ENCODE data around the gene TAMM41. TPM values are rescaled to one million over a fixed set of nuclear protein-coding genes. Genes with fewer than 3 reads are reported as not detected.

TAMM41 gene
- total RNA-seq, 1 donor from 2014 or later, result 13.9 TPM

DNA sequence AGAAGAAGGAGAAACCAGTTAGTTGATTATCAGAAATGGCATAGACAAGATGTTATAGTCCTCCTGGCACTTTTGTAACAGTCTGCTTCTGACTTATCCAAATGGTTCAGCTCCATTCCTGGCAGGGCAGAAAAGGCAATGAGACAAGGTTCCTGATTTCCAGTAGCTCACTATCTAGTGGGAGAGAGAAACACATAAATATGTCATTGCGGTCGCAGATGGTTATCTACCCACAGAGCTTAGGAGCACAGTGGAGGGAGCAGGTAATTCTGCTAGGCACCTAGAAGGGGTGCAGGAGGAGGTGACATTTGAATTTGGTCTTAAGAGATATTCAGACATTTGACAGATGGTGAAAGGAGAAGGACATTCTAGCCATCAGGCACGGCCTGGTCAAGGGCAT is 78.1 kb downstream of the TAMM41 start:
- Mint-ChIP-seq H3K9me3 (ENCODE audit: unreplicated experiment) (no peaks in the 10 kb centered on the region), H3K4me3 (ENCODE audit: unreplicated experiment) (no peak overlapping the region)
- no peak overlapping the region for H2AFZ ChIP-seq (ENCODE audit: low read depth, low read length)

DNA sequence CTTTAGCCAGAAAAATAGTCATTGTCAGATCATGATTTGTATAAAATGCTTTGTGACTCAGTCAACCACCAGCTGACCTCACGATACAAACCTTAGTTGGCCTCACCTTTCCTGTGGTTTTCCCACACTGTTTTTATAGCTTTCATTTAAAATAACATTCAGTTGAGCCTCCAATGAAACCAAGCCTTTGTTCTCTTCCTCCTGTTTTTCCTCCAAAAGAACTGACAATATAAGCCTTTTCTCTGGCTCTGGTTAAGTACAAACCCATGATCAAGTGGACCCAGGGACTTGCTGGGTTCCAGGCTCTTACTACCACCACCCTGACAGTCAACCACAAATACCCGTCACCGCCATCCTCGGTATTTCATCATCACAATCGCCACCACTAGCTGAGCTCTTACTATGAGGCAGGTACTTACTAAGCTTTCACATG is 81.7 kb downstream of the TAMM41 start:
- peaks cover 8% of the 10 kb centered on the region for H3K4me1 Mint-ChIP-seq (ENCODE audit: low read depth, unreplicated experiment)
- H3K79me2 ChIP-seq (ENCODE audit: insufficient read depth, low read length), result no peaks in the 10 kb centered on the region
- peak overlapping the region; percentile 67 for H3K4me2 ChIP-seq (ENCODE audit: low read length)
- no peak overlapping the region for H2AFZ ChIP-seq (ENCODE audit: low read depth, low read length)
- H3K27ac Mint-ChIP-seq (ENCODE audit: unreplicated experiment), result peak overlapping the region; percentile 55
- no peaks in the 10 kb centered on the region for H3K36me3 ChIP-seq (ENCODE audit: insufficient read depth, low read length)
- H3K36me3 Mint-ChIP-seq (ENCODE audit: low read depth, unreplicated experiment), result no peaks in the 10 kb centered on the region
- H3K27me3 ChIP-seq (ENCODE audit: insufficient read depth, low read length), result peaks cover 45% of the 10 kb centered on the region
- H3K27me3 Mint-ChIP-seq (ENCODE audit: low read depth, unreplicated experiment), result peaks cover 7% of the 10 kb centered on the region
- TF ChIP-seq EZH2 (IDR thresholded peaks at IDR 0.05; ENCODE audit: insufficient read depth, low read length), result no peak
- TF ChIP-seq, protein P1, sequence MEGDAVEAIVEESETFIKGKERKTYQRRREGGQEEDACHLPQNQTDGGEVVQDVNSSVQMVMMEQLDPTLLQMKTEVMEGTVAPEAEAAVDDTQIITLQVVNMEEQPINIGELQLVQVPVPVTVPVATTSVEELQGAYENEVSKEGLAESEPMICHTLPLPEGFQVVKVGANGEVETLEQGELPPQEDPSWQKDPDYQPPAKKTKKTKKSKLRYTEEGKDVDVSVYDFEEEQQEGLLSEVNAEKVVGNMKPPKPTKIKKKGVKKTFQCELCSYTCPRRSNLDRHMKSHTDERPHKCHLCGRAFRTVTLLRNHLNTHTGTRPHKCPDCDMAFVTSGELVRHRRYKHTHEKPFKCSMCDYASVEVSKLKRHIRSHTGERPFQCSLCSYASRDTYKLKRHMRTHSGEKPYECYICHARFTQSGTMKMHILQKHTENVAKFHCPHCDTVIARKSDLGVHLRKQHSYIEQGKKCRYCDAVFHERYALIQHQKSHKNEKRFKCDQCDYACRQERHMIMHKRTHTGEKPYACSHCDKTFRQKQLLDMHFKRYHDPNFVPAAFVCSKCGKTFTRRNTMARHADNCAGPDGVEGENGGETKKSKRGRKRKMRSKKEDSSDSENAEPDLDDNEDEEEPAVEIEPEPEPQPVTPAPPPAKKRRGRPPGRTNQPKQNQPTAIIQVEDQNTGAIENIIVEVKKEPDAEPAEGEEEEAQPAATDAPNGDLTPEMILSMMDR (IDR thresholded peaks at IDR 0.05; ENCODE audit: insufficient read depth, low read depth, low read length), result no peak
- H3K4me1 ChIP-seq (ENCODE audit: insufficient read depth, low read length), result peaks cover 7% of the 10 kb centered on the region
- H4K20me1 ChIP-seq (ENCODE audit: insufficient read depth, low read length), result no peaks in the 10 kb centered on the region
- peak overlapping the region; percentile 47 for H3K27ac ChIP-seq (ENCODE audit: low read depth, low read length)
- H3K9me3 Mint-ChIP-seq (ENCODE audit: unreplicated experiment), result no peaks in the 10 kb centered on the region
- DNase-seq (ENCODE audit: low read depth), result peak; percentile 90
- peak overlapping the region; percentile 36 for H3K9ac ChIP-seq (ENCODE audit: low read length)
- H3K4me3 ChIP-seq (ENCODE audit: insufficient read depth, low read depth, low read length), result peak overlapping the region; percentile 1
- no peak overlapping the region for H3K4me3 Mint-ChIP-seq (ENCODE audit: unreplicated experiment)
- H3K9me3 ChIP-seq (ENCODE audit: insufficient read depth, low read depth, low read length), result no peaks in the 10 kb centered on the region
- FAIRE-seq, result no peak

More for the DNA sequence above, 78.1 kb downstream of the TAMM41 start:
- FAIRE-seq (no peak), DNase-seq (ENCODE audit: low read depth) (no peak)
- Histone ChIP-seq H4K20me1 (ENCODE audit: insufficient read depth, low read length) (no peaks in the 10 kb centered on the region), H3K79me2 (ENCODE audit: insufficient read depth, low read length) (no peaks in the 10 kb centered on the region), H3K36me3 (ENCODE audit: insufficient read depth, low read length) (no peaks in the 10 kb centered on the region), H3K9ac (ENCODE audit: low read length) (no peak overlapping the region), H3K27me3 (ENCODE audit: insufficient read depth, low read length) (peaks cover 26% of the 10 kb centered on the region), H3K4me3 (ENCODE audit: insufficient read depth, low read depth, low read length) (no peak overlapping the region), H3K27ac (ENCODE audit: low read depth, low read length) (no peak overlapping the region), H3K9me3 (ENCODE audit: insufficient read depth, low read depth, low read length) (no peaks in the 10 kb centered on the region), H3K4me2 (ENCODE audit: low read length) (no peak overlapping the region), H3K4me1 (ENCODE audit: insufficient read depth, low read length) (peaks cover 21% of the 10 kb centered on the region)
- H3K36me3 Mint-ChIP-seq (ENCODE audit: low read depth, unreplicated experiment), result no peaks in the 10 kb centered on the region
- no peak for TF ChIP-seq EZH2 (IDR thresholded peaks at IDR 0.05; ENCODE audit: insufficient read depth, low read length)
- TF ChIP-seq, protein P1 (IDR thresholded peaks at IDR 0.05; ENCODE audit: insufficient read depth, low read depth, low read length), result no peak
- peaks cover 19% of the 10 kb centered on the region for H3K4me1 Mint-ChIP-seq (ENCODE audit: low read depth, unreplicated experiment)
- no peak overlapping the region for H3K27ac Mint-ChIP-seq (ENCODE audit: unreplicated experiment)
- peaks cover 2% of the 10 kb centered on the region for H3K27me3 Mint-ChIP-seq (ENCODE audit: low read depth, unreplicated experiment)

DNA sequence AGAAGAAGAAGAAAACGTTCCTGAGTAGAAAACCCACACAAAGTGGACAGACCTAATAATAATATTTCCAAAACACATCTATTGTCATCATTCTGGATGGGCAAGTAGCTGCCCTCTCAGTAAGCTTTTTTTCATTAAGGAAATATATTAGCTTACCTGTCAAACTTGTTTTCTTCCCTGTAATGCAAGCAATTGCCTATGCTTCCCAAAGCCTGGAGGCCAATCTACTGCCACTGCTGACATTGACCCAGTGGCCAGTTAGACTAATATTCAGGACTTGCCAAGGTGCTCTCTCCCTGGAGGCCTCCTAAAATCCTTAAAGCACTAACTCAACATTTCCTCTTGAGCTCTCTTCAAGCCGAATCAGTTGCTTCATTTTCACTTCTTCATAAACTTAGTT is 86.7 kb downstream of the TAMM41 start:
- Histone ChIP-seq H2AFZ (ENCODE audit: low read depth, low read length) (no peak overlapping the region), H3K27me3 (ENCODE audit: insufficient read depth, low read length) (peaks cover 58% of the 10 kb centered on the region), H3K4me1 (ENCODE audit: insufficient read depth, low read length) (peaks cover 1% of the 10 kb centered on the region), H3K9ac (ENCODE audit: low read length) (no peak overlapping the region), H3K27ac (ENCODE audit: low read depth, low read length) (no peak overlapping the region), H4K20me1 (ENCODE audit: insufficient read depth, low read length) (no peaks in the 10 kb centered on the region), H3K9me3 (ENCODE audit: insufficient read depth, low read depth, low read length) (no peaks in the 10 kb centered on the region), H3K79me2 (ENCODE audit: insufficient read depth, low read length) (no peaks in the 10 kb centered on the region), H3K4me2 (ENCODE audit: low read length) (no peak overlapping the region), H3K4me3 (ENCODE audit: insufficient read depth, low read depth, low read length) (no peak overlapping the region), H3K36me3 (ENCODE audit: insufficient read depth, low read length) (no peaks in the 10 kb centered on the region)
- Mint-ChIP-seq H3K4me1 (ENCODE audit: low read depth, unreplicated experiment) (peaks cover 11% of the 10 kb centered on the region), H3K27me3 (ENCODE audit: low read depth, unreplicated experiment) (peaks cover 16% of the 10 kb centered on the region), H3K9me3 (ENCODE audit: unreplicated experiment) (no peaks in the 10 kb centered on the region), H3K4me3 (ENCODE audit: unreplicated experiment) (no peak overlapping the region), H3K36me3 (ENCODE audit: low read depth, unreplicated experiment) (no peaks in the 10 kb centered on the region), H3K27ac (ENCODE audit: unreplicated experiment) (no peak overlapping the region)
- FAIRE-seq (no peak), DNase-seq (ENCODE audit: low read depth) (no peak)
- TF ChIP-seq, protein P1 (IDR thresholded peaks at IDR 0.05; ENCODE audit: insufficient read depth, low read depth, low read length), result no peak
- TF ChIP-seq EZH2 (IDR thresholded peaks at IDR 0.05; ENCODE audit: insufficient read depth, low read length), result no peak
